ENCODE data around the gene RUNX3.

Gene RUNX3

GRCh38 chr1:24888061-24888970 lies 41.8 kb downstream of the RUNX3 start:
- DNase-seq (ENCODE audit: low read depth in 2 of 2), result no peak

- DNase-seq (ENCODE audit: low read depth in 2 of 2), result no peak
Measured at GRCh38 chr1:24886241-24886640, 43.8 kb downstream of the RUNX3 start.

DNA sequence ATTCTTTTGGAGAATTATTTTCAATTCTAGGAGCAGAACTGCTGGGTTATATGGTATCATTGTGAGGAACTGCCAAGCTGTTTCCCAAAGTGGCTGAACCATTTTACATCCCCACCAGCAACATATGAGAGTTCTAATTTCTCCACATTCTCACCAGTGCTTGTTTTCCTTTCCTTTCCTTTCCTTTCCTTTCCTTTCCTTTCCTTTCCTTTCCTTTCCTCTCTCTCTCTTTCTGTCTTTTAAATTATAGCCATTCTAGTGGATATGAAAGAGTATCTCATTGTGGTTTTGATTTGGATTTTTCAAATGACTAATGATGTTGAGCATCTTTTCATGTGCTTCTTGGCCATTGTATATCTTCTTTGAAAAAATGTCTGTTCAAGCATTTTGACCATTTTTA lies 45.3 kb downstream of the RUNX3 start:
- no peak for DNase-seq (ENCODE audit: low read depth in 2 of 2)

- DNase-seq (ENCODE audit: low read depth in 2 of 2), result no peak
Measured at GRCh38 chr1:24881034-24881433, 49.0 kb downstream of the RUNX3 start.

DNA sequence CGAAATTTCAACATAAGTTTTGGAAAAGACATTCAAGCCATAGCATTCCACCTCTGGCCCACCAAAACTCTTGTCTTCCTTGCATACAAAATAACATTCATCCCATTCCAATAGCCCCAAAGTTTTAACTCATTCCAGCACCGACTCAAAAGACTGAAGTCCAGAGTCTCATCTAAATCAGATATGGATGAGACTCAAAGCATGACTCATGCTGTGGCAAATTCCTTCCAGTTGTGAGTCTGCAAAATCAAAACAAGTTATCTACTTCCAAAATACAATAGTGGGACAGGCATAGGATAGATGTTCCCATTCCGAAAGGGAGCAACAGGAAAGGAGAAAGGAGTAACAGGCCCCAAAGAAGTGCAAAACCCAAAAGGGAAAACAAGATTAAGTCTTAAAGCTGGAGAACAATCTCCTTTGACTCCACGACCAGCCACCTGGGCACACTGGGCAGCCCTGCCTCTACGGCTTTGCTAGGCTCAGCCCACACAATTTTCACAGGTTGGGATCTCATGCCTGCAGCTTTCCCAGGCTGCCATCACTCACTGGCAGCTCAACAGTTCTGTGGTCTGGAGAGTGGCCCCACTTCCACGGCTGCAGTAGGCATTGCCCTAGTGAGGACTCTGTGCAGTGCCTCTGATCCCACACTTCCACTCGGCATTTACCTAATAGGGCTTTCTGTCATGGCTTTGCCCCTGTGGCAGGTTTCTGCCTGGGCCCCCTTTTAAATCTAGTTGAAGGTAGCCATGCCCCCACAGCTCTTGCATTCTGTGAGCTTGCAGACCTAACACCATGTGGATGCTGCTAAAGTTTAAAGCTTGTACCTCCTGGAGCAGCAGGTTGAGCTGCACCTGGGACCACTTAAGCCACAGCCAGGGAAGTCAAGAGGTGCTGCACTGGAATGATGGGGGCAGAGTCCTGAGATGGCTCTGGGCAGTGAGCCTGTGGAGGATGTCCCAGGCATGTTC lies 51.0 kb downstream of the RUNX3 start:
- DNase-seq (ENCODE audit: low read depth in 2 of 2), result no peak

DNA sequence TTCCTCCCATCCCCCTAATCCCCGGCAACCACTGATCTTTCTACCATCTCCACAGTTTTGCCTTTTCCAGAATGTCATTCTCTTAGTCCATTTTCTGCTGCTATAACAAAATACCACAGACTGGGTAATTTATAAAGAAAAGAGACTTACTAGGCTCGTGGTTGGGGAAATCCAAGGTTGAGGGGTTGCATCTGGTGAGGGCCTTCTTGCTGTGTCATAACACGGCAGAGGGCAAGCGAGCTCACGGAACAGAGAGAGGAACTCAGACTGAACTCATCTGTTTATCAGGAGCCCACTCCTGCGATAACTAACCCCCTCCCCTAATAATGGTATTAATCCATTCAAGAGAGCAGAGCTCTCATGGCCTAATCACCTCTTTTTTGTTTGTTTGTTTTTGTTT lies 52.0 kb downstream of the RUNX3 start:
- DNase-seq (ENCODE audit: low read depth in 2 of 2), result no peak

- no peak for DNase-seq (ENCODE audit: low read depth in 2 of 2)
Measured at GRCh38 chr1:24875991-24876506, 54.0 kb downstream of the RUNX3 start.

- DNase-seq (ENCODE audit: low read depth in 2 of 2), result no peak
Measured at GRCh38 chr1:24875257-24875656, 54.8 kb downstream of the RUNX3 start.

- no peak for DNase-seq (ENCODE audit: low read depth in 2 of 2)
Measured at GRCh38 chr1:24874611-24875234, 55.4 kb downstream of the RUNX3 start.

DNA sequence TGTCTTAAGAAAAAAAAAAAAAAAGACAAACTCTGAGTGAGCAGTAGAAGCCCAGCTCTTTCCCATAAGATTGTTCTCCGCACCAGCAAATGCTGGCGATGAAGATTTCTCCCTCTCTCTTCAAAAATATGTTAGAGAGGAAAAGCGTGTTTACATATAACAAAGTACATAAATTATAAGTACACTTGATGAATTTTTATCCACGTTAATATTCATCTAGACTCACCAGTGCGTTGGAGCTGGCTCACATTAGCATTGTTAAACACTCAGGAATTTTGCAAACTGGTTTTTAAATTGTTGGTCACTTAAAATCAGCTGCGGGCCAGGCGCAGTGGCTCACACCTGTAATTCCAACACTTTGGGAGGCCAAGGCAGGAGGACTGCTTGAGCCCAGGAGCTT lies 56.0 kb downstream of the RUNX3 start:
- no peak for DNase-seq (ENCODE audit: low read depth in 2 of 2)

DNA sequence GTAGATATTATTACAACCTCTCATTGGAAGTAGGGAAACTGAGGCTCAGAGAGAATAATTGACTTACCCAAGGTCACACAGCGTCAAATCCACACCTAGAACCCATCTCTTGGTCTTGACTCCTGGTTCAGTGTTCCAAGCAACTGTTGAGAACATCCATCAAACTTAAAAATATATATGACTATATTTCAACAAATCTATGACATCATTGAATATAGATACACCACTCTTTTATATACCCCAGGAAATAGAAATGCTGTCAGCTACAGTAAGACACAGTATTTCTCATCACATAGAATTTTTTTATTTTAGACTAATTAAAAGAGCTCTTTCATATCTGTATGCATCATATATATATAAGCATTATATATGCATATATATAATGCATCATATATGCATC lies 56.9 kb downstream of the RUNX3 start:
- DNase-seq (ENCODE audit: low read depth in 2 of 2), result no peak

- no peak for DNase-seq (ENCODE audit: low read depth in 2 of 2)
Measured at GRCh38 chr1:24872061-24872850, 57.8 kb downstream of the RUNX3 start.

DNA sequence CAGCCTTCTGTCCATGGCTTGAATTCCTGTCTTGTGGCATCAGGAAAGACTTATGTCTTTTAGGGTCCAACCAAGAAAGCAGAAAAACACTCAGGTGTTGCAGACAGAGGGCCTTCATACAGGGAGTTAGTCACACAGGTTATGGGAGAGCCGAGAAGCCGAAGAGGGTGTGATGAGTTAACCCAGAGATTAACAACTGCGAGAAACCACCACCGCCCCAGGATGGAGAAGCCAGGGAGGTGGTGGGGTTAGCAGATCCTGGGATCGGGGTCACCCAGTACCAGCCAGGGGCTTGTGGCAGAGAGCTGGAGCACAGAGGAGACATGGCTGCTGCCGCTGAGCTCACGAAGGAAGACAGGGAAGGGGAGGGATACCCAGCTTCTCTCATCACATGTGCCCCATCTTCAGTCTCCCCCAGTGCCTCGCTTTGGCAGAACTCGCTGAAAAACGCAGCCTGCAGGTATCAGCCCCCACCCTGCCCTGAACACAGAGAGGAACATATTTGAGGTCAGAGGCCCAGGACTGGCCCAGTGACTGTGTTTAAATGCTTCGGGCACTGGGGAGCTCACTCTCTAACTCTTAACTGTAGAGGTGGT lies 58.7 kb downstream of the RUNX3 start:
- DNase-seq (ENCODE audit: low read depth in 2 of 2), result no peak

DNA sequence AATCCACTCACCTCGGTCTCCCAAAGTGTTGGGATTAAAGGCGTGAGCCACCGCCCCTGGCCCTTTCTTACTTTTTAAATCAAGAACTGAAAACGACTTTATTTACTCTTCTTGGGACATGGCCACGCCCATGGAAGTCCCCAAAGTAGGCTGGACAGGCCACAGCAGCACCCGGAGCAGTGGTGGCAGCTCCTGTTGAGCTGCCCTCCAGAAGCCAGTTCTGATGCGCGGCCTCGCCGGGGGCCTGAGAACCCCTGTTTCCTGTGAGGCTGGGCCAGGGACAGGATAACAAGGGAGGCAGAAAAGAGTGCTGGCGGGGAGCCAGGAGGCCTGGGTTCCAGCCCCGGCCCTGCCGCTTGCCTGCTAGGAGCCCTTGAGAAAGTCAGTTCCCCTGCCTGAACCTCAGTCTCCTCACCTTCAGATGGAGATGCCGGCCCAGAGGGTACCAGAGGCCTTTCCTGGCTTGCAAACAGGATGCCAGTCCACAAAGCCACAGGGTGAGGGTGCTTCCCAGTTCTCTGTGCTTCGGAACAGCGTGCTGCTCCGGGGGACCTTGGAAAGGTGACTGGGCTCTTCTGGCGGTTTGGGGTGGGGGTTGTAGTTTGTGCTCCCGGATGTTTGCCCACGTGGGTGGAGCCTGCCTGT lies 59.4 kb downstream of the RUNX3 start:
- DNase-seq (ENCODE audit: low read depth in 2 of 2), result no peak

GRCh38 chr1:24868016-24868875 lies 61.8 kb downstream of the RUNX3 start:
- no peak for DNase-seq (ENCODE audit: low read depth in 2 of 2)

- DNase-seq (ENCODE audit: low read depth in 2 of 2), result no peak
Measured at GRCh38 chr1:24867084-24867870, 62.8 kb downstream of the RUNX3 start.

DNA sequence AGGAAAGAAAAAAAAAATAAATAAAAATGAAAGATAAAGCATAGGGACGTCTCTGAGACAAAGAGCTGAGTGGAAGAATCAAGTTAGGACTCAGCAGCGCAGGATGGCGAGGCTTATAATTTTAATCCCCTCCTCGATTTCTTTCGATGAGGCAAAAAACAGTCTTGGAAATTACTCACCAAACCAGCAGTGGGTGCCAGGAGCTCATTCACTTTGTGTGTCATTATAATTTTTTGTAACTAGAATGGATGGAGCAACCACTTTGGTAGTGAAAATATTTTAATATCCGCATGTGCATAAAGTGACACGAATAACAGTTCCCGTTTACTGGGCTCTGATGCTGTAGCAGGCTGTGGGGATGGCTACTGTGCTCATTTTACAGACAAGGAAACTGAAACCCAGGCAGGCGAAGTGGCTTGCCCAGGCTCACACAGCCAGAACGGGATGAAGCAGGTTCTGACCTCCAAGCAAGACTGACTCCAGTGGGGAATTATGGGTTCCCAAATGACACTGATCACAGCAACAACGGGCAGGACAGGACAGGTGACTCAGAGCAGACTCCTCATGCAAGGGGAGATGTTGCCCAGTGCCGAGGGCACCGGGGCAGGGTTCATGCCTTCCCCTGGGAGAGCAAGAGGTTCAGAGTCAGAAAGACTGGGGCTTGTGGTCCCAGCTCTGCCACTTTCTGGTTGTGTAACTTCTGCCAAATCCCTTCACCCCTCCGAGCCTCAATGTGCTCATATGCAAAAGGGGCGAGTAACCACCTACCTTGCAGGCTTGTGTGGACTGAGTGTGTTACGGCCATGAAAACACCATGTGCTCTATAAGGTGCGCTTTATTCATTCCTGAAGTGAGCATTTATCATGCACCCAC lies 63.6 kb downstream of the RUNX3 start:
- no peak for DNase-seq (ENCODE audit: low read depth in 2 of 2)
